ENCODE data around the gene IL1RAPL2. TPM values are rescaled to one million over a fixed set of nuclear protein-coding genes. Genes with fewer than 3 reads are reported as not detected.

IL1RAPL2 gene
- polyA plus RNA-seq, 3 donors = not detected

GRCh38 chrX:104679175-104679574 is 113.2 kb downstream of the IL1RAPL2 start:
- no peaks in the 10 kb centered on the region for H3K4me1 Mint-ChIP-seq
- Histone ChIP-seq H3K4me2 (replicated peaks; ENCODE audit: extremely low read depth, low read length, poor library complexity, severe bottlenecking) (no peak overlapping the region), H3K4me1 (ENCODE audit: control insufficient read depth in 1 of 2, insufficient read depth in 2 of 2, low read length in 2 of 2) (no peaks in the 10 kb centered on the region), H4K20me1 (ENCODE audit: insufficient read depth, low read length) (no peaks in the 10 kb centered on the region), H3K36me3 (replicated peaks in 1 of 2; ENCODE audit: control insufficient read depth in 1 of 2, insufficient read depth in 2 of 2, low read length in 2 of 2) (no peaks in the 10 kb centered on the region), H3K9ac (ENCODE audit: insufficient read depth, low read length, poor library complexity, severe bottlenecking) (no peak overlapping the region), H3K79me2 (ENCODE audit: insufficient read depth, low read length) (no peaks in the 10 kb centered on the region), H3K27me3 (ENCODE audit: control insufficient read depth in 2 of 2, insufficient read depth in 2 of 2, low read length in 2 of 2) (no peaks in the 10 kb centered on the region), H3K9me3 (replicated peaks in 1 of 2; ENCODE audit: control insufficient read depth in 1 of 2, insufficient read depth in 1 of 2, low read length in 2 of 2) (no peaks in the 10 kb centered on the region), H2AFZ (ENCODE audit: insufficient read depth, low read depth, low read length, poor library complexity, severe bottlenecking) (no peak overlapping the region), H3K27ac (ENCODE audit: low read depth in 1 of 2, low read length in 2 of 2) (no peak overlapping the region), H3K4me3 (replicated peaks in 1 of 3; ENCODE audit: low read depth in 2 of 3, low read length in 3 of 3) (no peak overlapping the region)
- intact Hi-C loops (cut with micrococcal nuclease) = no loop called here
- no peak overlapping the region for H3K4me3 Mint-ChIP-seq
- H3K27me3 Mint-ChIP-seq (ENCODE audit: low read depth in 3 of 3) = peaks cover 0 to 6% (median 0%) of the 10 kb centered on the region in 3 donors
- no CpG with 5 or more reads among the region's 2 CpGs for WGBS (ENCODE audit: insufficient coverage)
- peaks cover 0 to 11% (median 4%) of the 10 kb centered on the region in 7 donors for H3K9me3 Mint-ChIP-seq
- no peak overlapping the region for H3K27ac Mint-ChIP-seq
- DNase-seq = no peak
- TF ChIP-seq, protein P1, sequence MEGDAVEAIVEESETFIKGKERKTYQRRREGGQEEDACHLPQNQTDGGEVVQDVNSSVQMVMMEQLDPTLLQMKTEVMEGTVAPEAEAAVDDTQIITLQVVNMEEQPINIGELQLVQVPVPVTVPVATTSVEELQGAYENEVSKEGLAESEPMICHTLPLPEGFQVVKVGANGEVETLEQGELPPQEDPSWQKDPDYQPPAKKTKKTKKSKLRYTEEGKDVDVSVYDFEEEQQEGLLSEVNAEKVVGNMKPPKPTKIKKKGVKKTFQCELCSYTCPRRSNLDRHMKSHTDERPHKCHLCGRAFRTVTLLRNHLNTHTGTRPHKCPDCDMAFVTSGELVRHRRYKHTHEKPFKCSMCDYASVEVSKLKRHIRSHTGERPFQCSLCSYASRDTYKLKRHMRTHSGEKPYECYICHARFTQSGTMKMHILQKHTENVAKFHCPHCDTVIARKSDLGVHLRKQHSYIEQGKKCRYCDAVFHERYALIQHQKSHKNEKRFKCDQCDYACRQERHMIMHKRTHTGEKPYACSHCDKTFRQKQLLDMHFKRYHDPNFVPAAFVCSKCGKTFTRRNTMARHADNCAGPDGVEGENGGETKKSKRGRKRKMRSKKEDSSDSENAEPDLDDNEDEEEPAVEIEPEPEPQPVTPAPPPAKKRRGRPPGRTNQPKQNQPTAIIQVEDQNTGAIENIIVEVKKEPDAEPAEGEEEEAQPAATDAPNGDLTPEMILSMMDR (IDR thresholded peaks at IDR 0.05) = no peak
- no peaks in the 10 kb centered on the region for H3K36me3 Mint-ChIP-seq

DNA sequence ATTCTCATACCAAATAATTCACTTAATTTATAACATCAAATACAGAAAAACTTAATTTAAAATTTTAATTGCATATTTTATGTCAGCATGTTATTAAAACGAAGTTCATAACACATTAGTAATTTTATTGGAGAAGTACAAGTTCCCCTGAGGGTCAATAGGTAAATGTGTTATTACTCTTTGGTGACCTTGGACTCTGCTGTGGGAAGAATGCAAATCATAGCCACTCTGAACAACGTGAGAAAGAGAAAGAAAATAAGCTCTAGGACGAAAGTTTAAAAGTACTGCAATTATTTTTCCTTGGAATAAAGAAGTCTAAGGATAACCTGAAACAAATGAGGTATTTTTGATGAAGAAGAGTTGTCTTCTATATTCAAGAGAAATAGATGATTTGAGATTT is 115.2 kb downstream of the IL1RAPL2 start:
- H3K4me1 Mint-ChIP-seq = no peaks in the 10 kb centered on the region
- Histone ChIP-seq H3K79me2 (ENCODE audit: insufficient read depth, low read length) (no peaks in the 10 kb centered on the region), H3K4me2 (replicated peaks; ENCODE audit: extremely low read depth, low read length, poor library complexity, severe bottlenecking) (no peak overlapping the region), H3K9ac (ENCODE audit: insufficient read depth, low read length, poor library complexity, severe bottlenecking) (no peak overlapping the region), H4K20me1 (ENCODE audit: insufficient read depth, low read length) (no peaks in the 10 kb centered on the region), H2AFZ (ENCODE audit: insufficient read depth, low read depth, low read length, poor library complexity, severe bottlenecking) (no peak overlapping the region), H3K27me3 (ENCODE audit: control insufficient read depth in 2 of 2, insufficient read depth in 2 of 2, low read length in 2 of 2) (no peaks in the 10 kb centered on the region), H3K9me3 (replicated peaks in 1 of 2; ENCODE audit: control insufficient read depth in 1 of 2, insufficient read depth in 1 of 2, low read length in 2 of 2) (no peaks in the 10 kb centered on the region), H3K27ac (ENCODE audit: low read depth in 1 of 2, low read length in 2 of 2) (no peak overlapping the region), H3K36me3 (replicated peaks in 1 of 2; ENCODE audit: control insufficient read depth in 1 of 2, insufficient read depth in 2 of 2, low read length in 2 of 2) (no peaks in the 10 kb centered on the region), H3K4me3 (replicated peaks in 1 of 3; ENCODE audit: low read depth in 2 of 3, low read length in 3 of 3) (no peak overlapping the region), H3K4me1 (ENCODE audit: control insufficient read depth in 1 of 2, insufficient read depth in 2 of 2, low read length in 2 of 2) (no peaks in the 10 kb centered on the region)
- TF ChIP-seq, protein P1 (IDR thresholded peaks at IDR 0.05) = no peak
- DNase-seq = no peak
- WGBS (ENCODE audit: insufficient coverage) = 80% methylated on average over 1 of the region's 3 CpGs
- H3K27me3 Mint-ChIP-seq (ENCODE audit: low read depth in 3 of 3) = peaks cover 0 to 4% (median 0%) of the 10 kb centered on the region in 3 donors
- H3K9me3 Mint-ChIP-seq = peaks cover 0 to 9% (median 4%) of the 10 kb centered on the region in 7 donors
- no peak overlapping the region for H3K27ac Mint-ChIP-seq
- H3K4me3 Mint-ChIP-seq = no peak overlapping the region
- intact Hi-C loops (cut with micrococcal nuclease) = no loop called here
- no peaks in the 10 kb centered on the region for H3K36me3 Mint-ChIP-seq
